Measurements from ENCODE around the gene RNF220. TPM values are rescaled to one million over a fixed set of nuclear protein-coding genes. Genes with fewer than 3 reads are reported as not detected.

The RNF220 gene
- total RNA-seq, 1 donor from 2014 or later: 22.9 TPM

DNA sequence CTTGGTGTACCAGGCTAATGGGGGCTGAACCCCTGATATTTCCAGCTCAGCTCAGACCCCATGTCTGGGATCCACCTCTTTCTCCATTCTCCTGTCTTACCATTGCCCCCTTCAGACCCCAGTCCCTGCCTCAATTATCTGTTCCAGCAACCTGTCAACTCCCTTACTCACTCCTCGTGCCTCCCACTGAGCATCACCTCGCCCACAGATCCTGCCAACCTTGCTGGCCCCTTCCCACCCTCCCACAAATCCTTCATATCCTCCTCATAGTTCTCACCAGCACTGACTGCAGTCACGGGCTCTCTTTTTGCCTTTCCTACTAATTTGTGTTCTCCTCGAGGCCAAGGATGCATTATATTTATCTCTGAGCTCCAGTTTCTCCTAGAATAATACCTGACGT is 206.4 kb downstream of the RNF220 start:
- no peak for DNase-seq

DNA sequence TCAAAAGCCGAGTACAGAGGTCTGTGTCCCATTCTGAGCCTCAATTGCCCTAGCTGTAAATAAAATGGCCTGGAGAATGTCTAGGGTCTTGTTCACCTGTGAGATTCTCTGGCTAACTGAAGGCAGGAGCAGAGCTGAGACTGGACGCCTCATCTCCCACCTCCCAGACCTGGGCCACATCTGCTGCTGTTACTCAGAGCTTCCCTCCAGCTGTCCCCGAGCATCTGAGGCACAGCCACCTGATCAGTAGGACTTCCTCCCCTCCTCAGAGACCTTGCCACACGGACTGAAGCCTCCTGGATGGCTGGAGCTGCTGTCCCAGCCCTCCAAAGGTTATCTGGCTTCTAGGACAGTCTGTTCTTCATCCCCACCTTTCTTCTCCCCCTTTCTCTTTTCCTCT is 206.8 kb downstream of the RNF220 start:
- DNase-seq: no peak

- DNase-seq: no peak
Measured at GRCh38 chr1:44613941-44614340, 208.9 kb downstream of the RNF220 start.

DNA sequence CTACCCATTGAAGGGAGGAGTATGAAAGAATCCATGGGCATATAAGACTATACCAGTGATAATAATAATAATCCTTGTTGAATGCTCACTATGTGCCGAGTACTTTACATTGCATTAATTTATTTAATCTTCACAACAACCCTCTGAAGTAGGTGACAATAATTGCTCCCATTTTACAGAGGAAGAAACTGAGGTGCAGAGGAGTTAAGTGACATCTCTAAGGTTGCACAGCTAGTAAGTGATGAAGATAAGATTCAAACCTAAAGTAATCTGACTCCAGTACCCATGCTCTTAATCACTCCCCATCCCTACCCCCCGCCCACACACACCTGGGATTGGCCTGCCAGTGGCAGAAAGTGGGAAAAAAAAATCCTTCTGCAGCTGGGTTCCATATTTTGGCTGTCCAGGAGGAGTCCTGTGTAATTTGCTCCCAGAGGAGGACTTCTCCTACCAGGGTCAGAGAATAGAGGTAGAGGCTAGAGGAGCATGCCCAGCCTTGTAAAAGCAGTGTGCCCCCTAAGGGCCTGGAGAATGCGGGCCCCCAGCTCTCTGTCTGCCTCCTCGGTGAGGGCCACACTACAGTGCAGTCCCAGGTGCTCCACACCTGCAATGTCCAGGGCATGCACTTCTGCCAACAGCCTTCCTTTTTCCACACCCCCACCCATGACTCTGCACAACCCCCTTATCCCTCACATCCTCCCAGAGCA is 211.4 kb downstream of the RNF220 start:
- no peak for DNase-seq

GRCh38 chr1:44616991-44617702 is 212.1 kb downstream of the RNF220 start:
- no peak for DNase-seq

GRCh38 chr1:44617703-44618029 is 212.6 kb downstream of the RNF220 start:
- DNase-seq: no peak

DNA sequence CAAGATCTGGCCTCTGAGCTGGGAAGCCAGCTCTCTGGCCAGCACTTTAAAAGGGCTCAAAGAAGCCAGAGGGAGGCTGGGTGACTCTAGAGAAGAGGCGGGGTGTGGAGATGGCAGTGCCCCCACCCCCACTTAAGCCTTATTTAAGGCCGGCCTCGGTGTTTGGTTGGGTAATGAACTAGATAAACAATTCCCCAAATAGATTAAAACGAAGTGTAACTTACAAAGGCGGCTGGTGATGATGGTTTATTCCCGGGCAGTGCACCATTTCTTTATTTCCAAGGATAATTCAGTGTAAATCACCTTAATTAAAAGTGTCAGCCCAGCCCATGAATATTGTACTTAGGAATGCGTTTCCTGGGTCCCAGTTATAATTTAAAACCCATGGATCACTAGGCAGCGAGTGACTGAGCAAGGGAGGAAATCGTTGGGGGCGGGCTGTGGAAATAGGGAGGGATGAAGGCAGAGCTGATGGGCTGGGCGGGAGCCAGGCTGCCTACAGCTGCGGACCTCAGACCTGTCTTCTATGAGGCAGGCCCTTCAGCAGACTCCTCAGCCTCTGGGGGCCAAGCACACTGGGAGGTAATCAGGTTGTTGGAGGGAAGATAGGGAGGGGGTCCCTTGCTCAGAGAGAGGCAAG is 214.3 kb downstream of the RNF220 start:
- DNase-seq: no peak

GRCh38 chr1:44620072-44620471 is 215.0 kb downstream of the RNF220 start:
- no peak for DNase-seq

GRCh38 chr1:44621841-44622286 is 216.8 kb downstream of the RNF220 start:
- DNase-seq: peak; percentile 74

- no peak for DNase-seq
Measured at GRCh38 chr1:44624268-44624901, 219.3 kb downstream of the RNF220 start.

GRCh38 chr1:44625348-44625747 is 220.3 kb downstream of the RNF220 start:
- no peak for DNase-seq

- DNase-seq: no peak
Measured at GRCh38 chr1:44628962-44629756, 224.1 kb downstream of the RNF220 start.

GRCh38 chr1:44630116-44630515 is 225.1 kb downstream of the RNF220 start:
- no peak for DNase-seq

- DNase-seq: no peak
Measured at GRCh38 chr1:44631333-44631646, 226.2 kb downstream of the RNF220 start.

- peak; percentile 72 for DNase-seq
Measured at GRCh38 chr1:44631647-44632539, 226.8 kb downstream of the RNF220 start.

DNA sequence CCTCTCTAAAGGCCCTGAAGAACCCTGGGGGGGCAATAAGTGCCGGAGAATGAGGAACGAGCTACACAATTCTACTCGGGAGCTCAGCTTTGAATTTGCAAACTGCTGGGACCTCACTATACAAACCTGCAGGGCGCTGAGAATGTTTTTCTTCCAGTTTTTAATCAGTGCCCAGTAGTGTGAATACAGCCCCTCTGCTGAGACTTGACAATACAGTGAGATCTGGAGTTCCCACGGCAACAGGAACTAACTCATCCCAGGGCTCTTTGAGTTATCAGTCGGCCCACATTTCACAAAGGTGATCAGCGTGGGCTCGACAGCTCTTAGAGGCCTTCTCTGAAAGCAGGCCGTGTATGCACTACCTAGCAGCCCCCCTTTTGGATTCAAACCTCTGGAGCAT is 227.5 kb downstream of the RNF220 start:
- DNase-seq: no peak

DNA sequence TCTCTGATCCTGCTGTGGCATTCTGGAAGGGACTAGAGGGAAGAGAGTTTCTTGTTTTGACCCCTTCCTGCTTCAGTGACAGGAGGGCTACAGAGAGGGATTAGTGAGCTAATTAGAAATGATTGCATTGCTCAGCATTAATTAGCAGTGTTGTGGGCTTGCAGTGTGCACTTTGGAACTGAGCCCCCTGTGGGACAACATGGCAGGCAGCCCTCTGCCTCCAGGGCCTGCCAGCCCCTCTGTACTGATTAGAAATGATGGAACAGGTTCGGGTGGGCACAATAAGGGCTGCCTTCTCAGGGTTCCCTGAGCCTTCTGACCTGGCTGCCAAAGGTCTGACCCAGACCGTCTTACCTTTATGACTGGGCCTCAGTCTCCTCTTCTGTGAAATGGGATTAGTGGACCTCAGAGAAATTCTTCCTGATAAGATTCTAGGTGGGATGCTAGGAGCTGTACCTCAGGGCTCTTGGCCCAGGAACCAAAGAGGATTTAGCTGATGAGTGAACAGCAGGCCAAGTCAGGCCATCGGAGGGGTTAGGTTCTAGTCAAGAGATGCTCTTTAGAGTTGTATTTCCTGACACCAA is 229.6 kb downstream of the RNF220 start:
- no peak for DNase-seq

DNA sequence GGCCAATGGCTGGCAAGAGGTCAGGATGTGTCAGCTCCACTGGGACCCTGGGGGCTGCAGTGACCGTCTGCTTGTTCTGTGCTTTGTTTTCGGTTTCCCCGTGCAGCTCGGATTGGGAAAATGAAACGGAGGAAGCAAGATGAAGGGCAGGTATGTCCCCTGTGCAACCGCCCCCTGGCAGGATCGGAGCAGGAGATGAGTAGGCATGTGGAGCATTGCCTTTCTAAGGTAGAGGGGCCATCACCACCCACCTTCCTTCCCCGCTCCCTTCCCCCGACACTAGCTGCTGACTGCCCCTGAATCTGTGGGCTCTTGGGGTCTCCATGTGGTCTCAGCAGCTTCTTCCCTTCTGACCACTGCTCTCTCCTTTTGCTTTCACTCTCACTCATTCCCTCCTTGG is 230.4 kb downstream of the RNF220 start:
- no peak for DNase-seq

DNA sequence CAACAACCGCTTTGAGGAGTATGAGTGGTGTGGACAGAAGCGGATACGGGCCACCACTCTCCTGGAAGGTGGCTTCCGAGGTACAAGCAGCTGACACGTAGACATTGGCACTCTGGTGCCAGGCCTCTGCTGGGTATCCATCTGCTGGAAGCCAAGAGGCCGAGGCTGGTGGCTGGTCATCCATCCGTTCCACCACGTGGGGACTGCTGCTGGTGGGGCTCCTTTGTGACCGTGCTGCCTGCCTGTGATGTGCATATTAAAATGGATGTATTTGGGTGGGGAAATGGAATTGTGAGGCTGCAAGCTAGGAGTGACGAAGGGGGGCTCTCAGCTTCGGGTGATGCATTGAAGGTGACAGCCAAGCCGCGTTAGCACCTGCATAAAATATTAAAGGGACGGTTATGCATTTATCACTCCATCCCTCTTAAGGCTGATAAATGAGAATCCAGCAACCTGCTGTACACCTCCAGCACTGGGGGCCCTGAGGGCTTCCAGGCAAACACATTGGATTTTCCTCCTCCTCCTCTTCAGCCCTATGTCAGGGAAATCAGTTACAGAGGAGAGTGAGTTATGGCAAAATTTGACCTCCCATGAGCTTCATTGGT is 231.1 kb downstream of the RNF220 start:
- no peak for DNase-seq
